CD14-positive monocyte (primary cell): Measurements from ENCODE around the gene NRF1. TPM values are rescaled to one million over a fixed set of nuclear protein-coding genes. Genes with fewer than 3 reads are reported as not detected.
A peak's percentile ranks its signal among the peaks of the same experiment; 100 is the strongest.

Source experiments
- DNase-seq, 3 donors: peaks; one replicate each; pipeline ENCODE4 v3.0.0-alpha.2; 2011 to 2022
- H2AFZ ChIP-seq: 2 replicates; pipeline ENCODE4 v1.6.0; 2012; ENCODE audit warnings: mild to moderate bottlenecking, low read depth, low read length, inconsistent platforms; ENCODE audit not compliant: insufficient read depth, poor library complexity, severe bottlenecking
- H3K27ac ChIP-seq, 2 donors: 1 replicate in 1 of 2; 2 replicates in 1 of 2; pipeline ENCODE4 v1.5.1; 2012 to 2013; ENCODE audit warnings: low read length in 2 of 2, control low read depth in 1 of 2, inconsistent platforms in 1 of 2, low read depth in 1 of 2, mild to moderate bottlenecking in 1 of 2
- H3K27me3 ChIP-seq, 2 donors: one replicate each; pipeline versions ENCODE4 v1.6.0 to v1.6.1; 2011 to 2013; ENCODE audit warnings: low read length in 2 of 2; ENCODE audit not compliant: control insufficient read depth in 2 of 2, insufficient read depth in 2 of 2
- H3K36me3 ChIP-seq, 2 donors: replicated peaks in 1 of 2; 1 replicate in 1 of 2; 2 replicates in 1 of 2; pipeline versions ENCODE4 v1.5.1 to v1.6.1; 2012 to 2013; ENCODE audit warnings: low read length in 2 of 2, control low read depth in 1 of 2, inconsistent platforms in 1 of 2, mild to moderate bottlenecking in 1 of 2; ENCODE audit not compliant: insufficient read depth in 2 of 2, control insufficient read depth in 1 of 2
- H3K4me1 ChIP-seq, 2 donors: 1 replicate in 1 of 2; 2 replicates in 1 of 2; pipeline versions ENCODE4 v1.5.1 to v1.6.1; 2012 to 2013; ENCODE audit warnings: low read length in 2 of 2, control low read depth in 1 of 2, inconsistent platforms in 1 of 2, mild to moderate bottlenecking in 1 of 2, moderate library complexity in 1 of 2; ENCODE audit not compliant: insufficient read depth in 2 of 2, control insufficient read depth in 1 of 2
- H3K4me2 ChIP-seq: replicated peaks from 2 replicates; pipeline ENCODE3; 2012; ENCODE audit warnings: low read length, moderate library complexity, mild to moderate bottlenecking; ENCODE audit not compliant: poor library complexity, severe bottlenecking; ENCODE audit errors: extremely low read depth
- H3K4me3 ChIP-seq, 3 experiments: fragments of 200-600 bp in 1 of 3; sonication (generic) in 1 of 3; replicated peaks in 1 of 3; 1 replicate in 2 of 3; 2 replicates in 1 of 3; pipeline ENCODE4 v1.5.1; 2011 to 2013; ENCODE audit warnings: low read length in 3 of 3, mild to moderate bottlenecking in 3 of 3, control low read depth in 2 of 3, low read depth in 2 of 3, inconsistent platforms in 1 of 3, moderate library complexity in 1 of 3
- H3K79me2 ChIP-seq: 2 replicates; pipeline ENCODE4 v1.6.0; 2012; ENCODE audit warnings: mild to moderate bottlenecking, control low read depth, inconsistent platforms, low read length, moderate library complexity; ENCODE audit not compliant: insufficient read depth
- H3K9ac ChIP-seq: 2 replicates; pipeline ENCODE4 v1.6.0; 2017; ENCODE audit warnings: low read length, mild to moderate bottlenecking; ENCODE audit not compliant: insufficient read depth, poor library complexity, severe bottlenecking
- H3K9me3 ChIP-seq, 2 donors: replicated peaks in 1 of 2; 1 replicate in 1 of 2; 2 replicates in 1 of 2; pipeline versions ENCODE4 v1.5.1 to v1.6.1; 2012 to 2013; ENCODE audit warnings: low read length in 2 of 2, control low read depth in 1 of 2; ENCODE audit not compliant: control insufficient read depth in 1 of 2, insufficient read depth in 1 of 2
- H4K20me1 ChIP-seq: 2 replicates; pipeline ENCODE4 v1.6.0; 2012; ENCODE audit warnings: mild to moderate bottlenecking, low read length, control low read depth, moderate library complexity; ENCODE audit not compliant: insufficient read depth
- H3K27ac Mint-ChIP-seq, 7 donors: one replicate each; pipeline ENCODE4 v1.8.0; 2020; ENCODE audit warnings: mild to moderate bottlenecking in 7 of 7, mixed read lengths in 7 of 7, moderate library complexity in 6 of 7, inconsistent platforms in 2 of 7
- H3K27me3 Mint-ChIP-seq, 3 donors: one replicate each; pipeline ENCODE4 v1.8.0; 2021 to 2022; ENCODE audit warnings: low read depth in 3 of 3, mild to moderate bottlenecking in 3 of 3, mixed read lengths in 3 of 3, moderate library complexity in 3 of 3, inconsistent platforms in 1 of 3
- H3K36me3 Mint-ChIP-seq, 2 donors: one replicate each; pipeline ENCODE4 v1.8.0; 2020; ENCODE audit warnings: mixed read lengths in 2 of 2, inconsistent platforms in 1 of 2, mild to moderate bottlenecking in 1 of 2
- H3K4me1 Mint-ChIP-seq: one replicate; pipeline ENCODE4 v1.8.0; 2020; ENCODE audit warnings: mild to moderate bottlenecking, mixed read lengths
- H3K4me3 Mint-ChIP-seq, 2 donors: one replicate each; pipeline ENCODE4 v1.8.0; 2020; ENCODE audit warnings: mild to moderate bottlenecking in 2 of 2, mixed read lengths in 2 of 2, moderate library complexity in 1 of 2
- H3K9me3 Mint-ChIP-seq, 7 donors: one replicate each; pipeline ENCODE4 v1.8.0; 2020 to 2022; ENCODE audit warnings: mixed read lengths in 7 of 7, mild to moderate bottlenecking in 6 of 7, moderate library complexity in 6 of 7, inconsistent platforms in 2 of 7
- CTCF ChIP-seq: fragments of 200-600 bp; IDR thresholded peaks from one replicate; pipeline ENCODE4 v1.8.0; 2022; ENCODE audit warnings: antibody characterized with exemption, mild to moderate bottlenecking
- WGBS: methylation state at CpG from one replicate; pipeline ENCODE4 v1.1.5; 2013; ENCODE audit warnings: missing lambda C conversion rate; ENCODE audit not compliant: insufficient coverage; 5-methylcytosine and 5-hydroxymethylcytosine counted together
- intact Hi-C, 2 donors: fragments of 100-400 bp; cut with micrococcal nuclease; formaldehyde crosslinking; loops; one replicate each; pipeline versions ENCODE4 v1.15.0 to v1.15.1; 2023
- polyA plus RNA-seq, 3 donors: library from polyadenylated mRNA; depleted of rRNA in 1 of 3; unstranded in 2 of 3; stranded (reverse) in 1 of 3; fragments of 300-500 nt in 2 of 3; fragments of >200 nt in 1 of 3; fragmentation: Illumina TruSeq in 2 of 3; gene quantifications; 1 replicate in 2 of 3; 2 replicates in 1 of 3; pipeline ENCODE4 v1.2.3, GENCODE V29; 2012 to 2021

Gene NRF1
- polyA plus RNA-seq, 3 donors, result 5.1 to 14.0 (median 7.7) TPM

GRCh38 chr7:129784437-129784782 is 172.9 kb downstream of the NRF1 start:
- H3K4me1 Mint-ChIP-seq, result peaks cover 49% of the 10 kb centered on the region
- peak overlapping the region; percentile 61 to 91 for H3K4me3 Mint-ChIP-seq
- H3K4me3 ChIP-seq, result peak overlapping the region in 1 of 3 experiments; percentile 69
- peaks cover 0 to 30% of the 10 kb centered on the region in 2 donors for H3K9me3 ChIP-seq
- H3K36me3 Mint-ChIP-seq, result peaks cover 9 to 14% of the 10 kb centered on the region in 2 donors
- H3K27me3 ChIP-seq, result peaks cover 69 to 89% of the 10 kb centered on the region in 2 donors
- intact Hi-C loops, result loop anchor here in 1 of 2 donors (5.0 kb wide), 1 partner anchor 43 kb away; no protein-coding TSS in a partner anchor
- no peak for DNase-seq
- H3K27me3 Mint-ChIP-seq, result peaks cover 78 to 100% (median 88%) of the 10 kb centered on the region in 3 donors
- 8% methylated on average over 14 of the region's 25 CpGs for WGBS
- TF ChIP-seq CTCF, result no peak
- no peaks in the 10 kb centered on the region for H3K36me3 ChIP-seq
- H4K20me1 ChIP-seq, result peaks cover 5% of the 10 kb centered on the region
- H2AFZ ChIP-seq, result no peak overlapping the region
- H3K9me3 Mint-ChIP-seq, result peaks cover 0 to 45% (median 26%) of the 10 kb centered on the region in 7 donors
- peaks cover 58 to 63% of the 10 kb centered on the region in 2 donors for H3K4me1 ChIP-seq
- H3K27ac Mint-ChIP-seq, result no peak overlapping the region
- H3K4me2 ChIP-seq, result peak overlapping the region; percentile 73
- no peaks in the 10 kb centered on the region for H3K79me2 ChIP-seq
- no peak overlapping the region for H3K9ac ChIP-seq
- H3K27ac ChIP-seq, result no peak overlapping the region

GRCh38 chr7:129784783-129785684 is 173.5 kb downstream of the NRF1 start:
- no peak overlapping the region for H3K27ac ChIP-seq
- H3K27me3 Mint-ChIP-seq, result peaks cover 78 to 100% (median 88%) of the 10 kb centered on the region in 3 donors
- H3K9me3 Mint-ChIP-seq, result peaks cover 0 to 45% (median 26%) of the 10 kb centered on the region in 7 donors
- no peak overlapping the region for H3K9ac ChIP-seq
- peak overlapping the region; percentile 73 for H3K4me2 ChIP-seq
- WGBS, result 5% methylated on average over 30 of the region's 37 CpGs
- no peaks in the 10 kb centered on the region for H3K36me3 ChIP-seq
- H3K79me2 ChIP-seq, result no peaks in the 10 kb centered on the region
- TF ChIP-seq CTCF, result no peak
- H3K4me1 Mint-ChIP-seq, result peaks cover 49% of the 10 kb centered on the region
- peak; percentile 44 to 56 (median 50) for DNase-seq
- peaks cover 5% of the 10 kb centered on the region for H4K20me1 ChIP-seq
- peaks cover 9 to 14% of the 10 kb centered on the region in 2 donors for H3K36me3 Mint-ChIP-seq
- H3K9me3 ChIP-seq, result peaks cover 0 to 30% of the 10 kb centered on the region in 2 donors
- intact Hi-C loops, result loop anchor here in 1 of 2 donors (5.0 kb wide), 1 partner anchor 42 kb away; no protein-coding TSS in a partner anchor
- peaks cover 54 to 57% of the 10 kb centered on the region in 2 donors for H3K4me1 ChIP-seq
- peak overlapping the region; percentile 48 for H2AFZ ChIP-seq
- peaks cover 66 to 88% of the 10 kb centered on the region in 2 donors for H3K27me3 ChIP-seq
- peak overlapping the region in 1 of 3 experiments; percentile 69 for H3K4me3 ChIP-seq
- peak overlapping the region; percentile 61 to 91 for H3K4me3 Mint-ChIP-seq
- no peak overlapping the region for H3K27ac Mint-ChIP-seq
